ENCODE data around the gene GNG4. TPM values are rescaled to one million over a fixed set of nuclear protein-coding genes. Genes with fewer than 3 reads are reported as not detected.

The GNG4 gene
- total RNA-seq, 1 donor from 2014 or later: 0.12 TPM

Other genes starting within 250 kb of the GNG4 start
- gene B3GALNT2, start 145.3 kb downstream of the GNG4 start, total RNA-seq: 30.3 TPM
- 20.1 TPM for gene LYST, start 217.1 kb upstream of the GNG4 start, total RNA-seq

Measured in mucosa of gallbladder (tissue), 1 donor.